SK-N-MC (cell line): ENCODE results near the gene PRAMEF1.
"Not testable (repeated sequence)": the region's sequence is repeated elsewhere in the genome, so short reads cannot be mapped to it uniquely, and the experiment has no call there.

Experiments
- DNase-seq: peaks from one replicate; pipeline ENCODE4 v3.0.0-alpha.2; 2011; ENCODE audit warnings: low read depth, low spot score
- H3K27ac ChIP-seq: fragments of 200-600 bp; sonication (generic); 2 replicates; pipeline ENCODE4 v1.5.1; 2016; ENCODE audit warnings: mixed run types
- H3K36me3 ChIP-seq: fragments of 200-600 bp; sonication (generic); 2 replicates; pipeline ENCODE4 v1.6.1; 2017; ENCODE audit warnings: antibody characterized with exemption, low read length, mixed read lengths; ENCODE audit not compliant: insufficient read depth
- H3K4me3 ChIP-seq: fragments of 200-600 bp; sonication (generic); 2 replicates; pipeline ENCODE4 v1.5.1; 2016
- H3K9ac ChIP-seq: fragments of 200-600 bp; sonication (generic); 2 replicates; pipeline ENCODE4 v1.8.0; 2017; ENCODE audit warnings: mixed run types, mixed read lengths; ENCODE audit not compliant: insufficient read length
- H3K9me3 ChIP-seq: fragments of 200-600 bp; sonication (generic); 2 replicates; pipeline ENCODE4 v1.6.1; 2017; ENCODE audit warnings: low read depth, mild to moderate bottlenecking, antibody characterized with exemption, low read length, moderate library complexity, mixed read lengths
- EZH2 ChIP-seq: fragments of 200-600 bp; sonication (generic); IDR thresholded peaks from one replicate; pipeline ENCODE4 v1.6.1; 2017; ENCODE audit warnings: antibody characterized with exemption
- FOXP2 ChIP-seq: optimal IDR thresholded peaks from 2 replicates; pipeline ENCODE3; 2011; ENCODE audit warnings: mild to moderate bottlenecking, moderate library complexity; ENCODE audit not compliant: insufficient read depth; ENCODE audit errors: extremely low read length, control extremely low read depth
- POLR2AphosphoS5 ChIP-seq: IDR thresholded peaks from 2 replicates; pipeline ENCODE4 v1.6.1; 2012; ENCODE audit warnings: mild to moderate bottlenecking, low read depth, low read length, borderline replicate concordance

PRAMEF1 gene

GRCh38 chr1:12791097-12791496, at the start of gene PRAMEF1:
Gene PRAMEF1 (plus strand): TSS chr1:12791397. CDS start chr1:12793228, 1,831 bp downstream.
- not testable (repeated sequence) for H3K4me3 ChIP-seq, DNase-seq, H3K27ac ChIP-seq, H3K9me3 ChIP-seq, H3K36me3 ChIP-seq, H3K9ac ChIP-seq

GRCh38 chr1:12741946-12742345, 49.3 kb upstream of the PRAMEF1 start:
- no peak for DNase-seq
- no peak for TF ChIP-seq POLR2AphosphoS5
- Histone ChIP-seq H3K36me3 (no peaks in the 10 kb centered on the region), H3K27ac (no peak overlapping the region), H3K9me3 (no peaks in the 10 kb centered on the region), H3K4me3 (no peak overlapping the region), H3K9ac (no peak overlapping the region)

GRCh38 chr1:12745126-12745991, 45.8 kb upstream of the PRAMEF1 start:
- Histone ChIP-seq H3K27ac (peak overlapping the region; percentile 79), H3K9ac (peak overlapping the region; percentile 6), H3K9me3 (no peaks in the 10 kb centered on the region; the same call in 1 of the 2 replicates), H3K36me3 (no peaks in the 10 kb centered on the region), H3K4me3 (no peak overlapping the region; the same call in 1 of the 2 replicates)
- DNase-seq: peak; percentile 40
- TF ChIP-seq POLR2AphosphoS5 (no peak), FOXP2 (no peak), EZH2 (no peak)

GRCh38 chr1:12745992-12746323, 45.2 kb upstream of the PRAMEF1 start, which contains the start of gene CFAP107:
Gene CFAP107 (plus strand): TSS chr1:12746200. CDS start chr1:12746431, 231 bp downstream.
- H3K27ac ChIP-seq: peak within 1 kb of the TSS; percentile 79
- peak within 1 kb of the TSS; percentile 20; the same call in 1 of the 2 replicates for H3K4me3 ChIP-seq
- TF ChIP-seq FOXP2 (no peak), POLR2AphosphoS5 (no peak), EZH2 (no peak)
- peak within 1 kb of the TSS; percentile 6 for H3K9ac ChIP-seq
- H3K36me3 ChIP-seq: no peaks in the 10 kb centered on the region
- no peak for DNase-seq
- H3K9me3 ChIP-seq: no peaks in the 10 kb centered on the region; the same call in 1 of the 2 replicates

GRCh38 chr1:12748778-12749355, 42.3 kb upstream of the PRAMEF1 start:
- H3K9ac ChIP-seq: no peak overlapping the region
- no peak for DNase-seq
- no peak overlapping the region for H3K4me3 ChIP-seq
- no peaks in the 10 kb centered on the region for H3K36me3 ChIP-seq
- TF ChIP-seq POLR2AphosphoS5 (no peak), FOXP2 (no peak), EZH2 (no peak)
- no peaks in the 10 kb centered on the region; the same call in 1 of the 2 replicates for H3K9me3 ChIP-seq
- no peak overlapping the region for H3K27ac ChIP-seq

GRCh38 chr1:12754738-12755137, 36.5 kb upstream of the PRAMEF1 start:
- no peak overlapping the region for H3K27ac ChIP-seq
- DNase-seq: no peak

GRCh38 chr1:12756273-12756672, 34.9 kb upstream of the PRAMEF1 start:
- no peak overlapping the region for H3K9ac ChIP-seq
- TF ChIP-seq POLR2AphosphoS5 (no peak), EZH2 (no peak), FOXP2 (no peak)
- no peak for DNase-seq

More at GRCh38 chr1:12754738-12755137, 36.5 kb upstream of the PRAMEF1 start:
- Histone ChIP-seq H3K9ac (no peak overlapping the region), H3K36me3 (no peaks in the 10 kb centered on the region), H3K9me3 (no peaks in the 10 kb centered on the region; the same call in 1 of the 2 replicates), H3K4me3 (no peak overlapping the region)
- TF ChIP-seq EZH2: no peak
- TF ChIP-seq POLR2AphosphoS5: no peak
- TF ChIP-seq FOXP2: no peak

GRCh38 chr1:12756768-12757413, 34.3 kb upstream of the PRAMEF1 start:
- DNase-seq: no peak
- Histone ChIP-seq H3K9me3 (no peaks in the 10 kb centered on the region), H3K4me3 (no peak overlapping the region), H3K9ac (no peak overlapping the region), H3K27ac (no peak overlapping the region), H3K36me3 (no peaks in the 10 kb centered on the region)
- no peak for TF ChIP-seq FOXP2

More at GRCh38 chr1:12756273-12756672, 34.9 kb upstream of the PRAMEF1 start:
- Histone ChIP-seq H3K27ac (no peak overlapping the region), H3K36me3 (no peaks in the 10 kb centered on the region), H3K9me3 (no peaks in the 10 kb centered on the region), H3K4me3 (no peak overlapping the region)
